WI38 (cell line): Measurements from ENCODE around the gene ZDHHC16.
A peak's percentile ranks its signal among the peaks of the same experiment; 100 is the strongest.

Experiments
- H3K4me3 ChIP-seq: 2 replicates; pipeline ENCODE4 v1.5.1; 2011; ENCODE audit warnings: low read depth, mild to moderate bottlenecking, control low read depth, low read length
- CTCF ChIP-seq: IDR thresholded peaks from 2 replicates; pipeline ENCODE4 v1.5.1; 2012; ENCODE audit warnings: low read depth, mild to moderate bottlenecking, control low read depth, low read length

ZDHHC16 gene

GRCh38 chr10:97494151-97494550, 48.2 kb downstream of the ZDHHC16 start:
- H3K4me3 ChIP-seq: no peak overlapping the region
- no peak for TF ChIP-seq CTCF

GRCh38 chr10:97494863-97495506, 49.0 kb downstream of the ZDHHC16 start:
- H3K4me3 ChIP-seq: no peak overlapping the region
- no peak for TF ChIP-seq CTCF

DNA sequence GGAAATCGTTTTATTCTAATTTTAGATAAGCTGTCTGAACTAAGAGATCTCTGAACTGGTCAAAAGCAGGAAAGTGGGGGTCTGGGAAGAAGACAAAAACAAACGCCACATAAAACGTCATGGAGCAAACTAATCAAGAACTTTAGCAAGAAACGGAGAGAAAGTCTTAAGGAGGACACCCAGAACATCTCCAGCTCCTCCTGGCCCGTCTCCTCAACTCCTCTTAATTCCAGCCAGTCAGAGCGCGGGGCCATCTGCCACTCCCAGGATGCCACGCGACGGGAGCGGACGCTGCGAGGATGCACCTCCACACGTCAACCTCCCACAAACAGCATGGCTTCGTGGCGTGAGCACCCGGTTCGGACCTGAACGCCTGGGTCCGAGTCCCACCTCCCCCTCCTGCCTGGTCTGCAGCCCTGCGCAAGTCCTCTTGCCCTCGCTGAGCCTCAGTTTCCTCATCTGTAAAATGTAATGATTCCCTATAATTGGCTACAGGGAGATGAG, 51.6 kb downstream of the ZDHHC16 start:
- no peak for TF ChIP-seq CTCF
- H3K4me3 ChIP-seq: peak overlapping the region; percentile 99

- no peak for TF ChIP-seq CTCF
- peak within 1 kb of the TSS; percentile 99 for H3K4me3 ChIP-seq
These were observed 52.3 kb downstream of the ZDHHC16 start, which contains the start of gene MMS19 for GRCh38 chr10:97498076-97498840. MMS19 (minus strand) TSS chr10:97498422; CDS start chr10:97498384, 38 bp downstream.

DNA sequence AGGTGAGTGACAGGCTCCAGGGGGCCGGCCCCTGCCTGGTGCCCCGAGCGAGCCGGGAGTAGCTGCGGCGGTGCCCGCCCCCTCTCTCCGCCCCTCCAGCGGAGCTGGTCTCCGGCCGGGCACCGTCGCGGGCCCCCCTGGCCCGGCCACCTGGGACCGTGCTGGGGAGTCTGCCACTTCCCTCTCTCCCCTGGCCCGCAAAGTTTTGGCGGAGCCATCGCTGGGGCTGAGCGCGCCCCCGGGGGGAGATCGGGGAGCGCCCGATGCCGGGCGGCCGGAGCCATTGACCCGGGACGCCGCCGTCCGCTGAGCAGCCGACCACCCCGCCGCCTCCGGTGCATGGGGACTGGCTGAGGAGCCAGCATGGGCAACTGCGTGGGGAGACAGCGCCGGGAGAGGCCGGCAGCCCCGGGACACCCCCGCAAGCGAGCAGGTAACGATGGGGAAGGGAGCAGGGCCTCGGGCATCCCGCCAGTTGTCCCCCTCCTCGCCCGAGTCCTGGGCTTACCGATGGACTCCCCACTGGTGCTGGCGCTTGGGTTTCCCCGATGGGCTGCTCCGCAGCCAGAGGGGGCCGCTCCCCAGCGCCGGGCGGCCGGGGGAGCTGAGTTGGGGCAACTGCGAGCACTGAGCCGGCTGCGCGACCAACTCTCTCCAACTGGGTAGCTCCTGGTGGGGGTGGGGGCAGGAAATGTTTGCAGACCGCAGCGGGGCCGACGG, 53.0 kb downstream of the ZDHHC16 start, which contains the start of gene UBTD1:
Gene UBTD1 (plus strand): TSS at position 84 of the 720 bp plus-strand sequence. CDS start 280 bp downstream, at position 364.
- H3K4me3 ChIP-seq: peak within 1 kb of the TSS; percentile 99
- no peak for TF ChIP-seq CTCF

DNA sequence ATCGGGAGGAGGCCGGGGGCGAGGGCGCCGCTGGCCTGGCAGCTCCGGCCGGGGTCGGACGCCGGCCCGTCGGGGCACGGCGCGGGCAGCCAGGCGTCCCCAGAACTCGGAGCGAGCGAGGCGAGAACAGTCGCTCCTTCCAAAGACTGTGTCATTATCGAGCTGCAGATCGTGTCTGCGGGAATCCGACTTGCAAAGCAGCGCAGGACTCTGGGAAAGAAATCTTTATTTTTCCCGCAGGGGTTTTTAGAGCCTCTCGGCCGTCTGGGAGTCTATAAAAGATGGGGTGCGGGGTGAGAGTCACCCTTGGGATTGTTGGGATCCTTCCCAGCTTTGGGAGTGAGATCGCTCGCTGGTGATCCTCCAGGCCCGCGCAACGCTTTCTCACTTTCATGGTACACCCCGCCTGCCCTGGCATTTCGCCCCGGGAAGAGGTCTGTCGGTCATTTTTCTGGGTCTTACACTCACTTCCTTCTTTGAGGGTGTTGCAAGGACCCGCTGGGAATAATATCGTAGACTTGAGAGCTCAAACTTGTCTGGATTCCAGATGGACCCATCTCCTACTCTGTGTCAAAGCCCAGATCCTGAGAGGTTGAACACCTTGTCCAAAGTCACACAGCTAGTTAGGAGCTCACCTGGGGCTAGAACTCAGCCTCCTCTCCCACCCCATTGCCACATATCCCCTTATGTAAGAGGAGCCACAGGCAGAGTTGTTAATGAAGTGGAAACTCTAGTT, 53.8 kb downstream of the ZDHHC16 start:
- TF ChIP-seq CTCF: no peak
- peak overlapping the region; percentile 99 for H3K4me3 ChIP-seq
